GM10248 (cell line): Measurements from ENCODE around the gene METRN.
A peak's percentile ranks its signal among the peaks of the same experiment; 100 is the strongest.

Experiments
- CTCF ChIA-PET: fragments of 300-600 bp; sonication (Branson Sonifier 250); formaldehyde crosslinking; extraction: SDS; loops from one replicate; lab custom pipeline; 2021; ENCODE audit warnings: antibody characterized with exemption; lab: Yijun Ruan, JAX
- POLR2A ChIA-PET: fragments of 350-650 bp; sonication (Branson Sonifier 250); formaldehyde crosslinking; extraction: SDS; loops from one replicate; lab custom pipeline; 2020; ENCODE audit warnings: antibody characterized with exemption; lab: Yijun Ruan, JAX
- DNase-seq: peaks from one replicate; pipeline ENCODE4 v3.0.0; 2012; ENCODE audit errors: extremely low spot score
- CTCF ChIP-seq: IDR thresholded peaks from 2 replicates; pipeline ENCODE4 v1.5.1; 2012; ENCODE audit warnings: mild to moderate bottlenecking, low read depth; ENCODE audit errors: extremely low read depth, missing control alignments, control extremely low read depth

Gene METRN

GRCh38 chr16:714558-715476 lies at the start of gene METRN:
Gene METRN, plus strand, starts transcription at chr16:715118. Its CDS starts 172 bp downstream, at chr16:715290.
- DNase-seq: peak; percentile 92
- ChIA-PET POLR2A (interaction anchor here (1.8 kb wide), 1 partner anchor 74 kb away, joined by 5 read pairs; the partner anchor contains the start of genes CHTF18 and RPUSD1), CTCF (interaction anchor here (1.0 to 8.3 kb wide), 10 partner anchors 11 to 388 kb away, joined by 3 to 169 read pairs (median 4); partner anchors contain the start of genes CCDC78, CHTF18, CIAO3 and HAGHL)
- no peak for TF ChIP-seq CTCF

- ChIA-PET POLR2A (no interaction called here), CTCF (interaction anchor here (1.2 to 5.5 kb wide), 2 partner anchors 10 to 13 kb away, joined by 4 to 28 read pairs; partner anchors contain the start of gene STUB1)
- DNase-seq: no peak
- no peak for TF ChIP-seq CTCF
Observed at GRCh38 chr16:666572-666971, 48.3 kb upstream of the METRN start.

GRCh38 chr16:667113-667779 lies 47.7 kb upstream of the METRN start:
- POLR2A ChIA-PET: interaction anchor here (1.1 kb wide), 1 partner anchor 13 kb away, joined by 4 read pairs; the partner anchor contains the start of gene STUB1
- TF ChIP-seq CTCF: no peak
- DNase-seq: no peak
- CTCF ChIA-PET: interaction anchor here (0.6 to 5.5 kb wide), 9 partner anchors 8 to 48 kb away, joined by 3 to 28 read pairs (median 3); partner anchors contain the start of genes METRN, STUB1 and WDR90

GRCh38 chr16:667780-668518 lies 47.0 kb upstream of the METRN start, which contains the start of gene RHOT2:
Gene RHOT2, plus strand, starts transcription at chr16:668132. Its CDS starts 68 bp downstream, at chr16:668200.
- DNase-seq: peak; percentile 94
- CTCF ChIA-PET: interaction anchor here (0.6 to 5.5 kb wide), 9 partner anchors 8 to 47 kb away, joined by 3 to 28 read pairs (median 3); partner anchors contain the start of genes METRN, STUB1 and WDR90
- TF ChIP-seq CTCF: peak; percentile 98
- POLR2A ChIA-PET: interaction anchor here (1.1 kb wide), 1 partner anchor 13 kb away, joined by 4 read pairs; the partner anchor contains the start of gene STUB1

- no peak for DNase-seq
- ChIA-PET CTCF (interaction anchor here (1.3 to 5.5 kb wide), 4 partner anchors 10 to 18 kb away, joined by 3 to 28 read pairs (median 8); partner anchors contain the start of genes STUB1 and WDR90), POLR2A (interaction anchor here (1.0 kb wide), 1 partner anchor 11 kb away, joined by 3 read pairs; no protein-coding TSS in a partner anchor)
- no peak for TF ChIP-seq CTCF
Observed at GRCh38 chr16:668519-669171, 46.3 kb upstream of the METRN start.
